HG02870 (cell line): ENCODE measurements around the gene CDKL1.
"Not testable (repeated sequence)": the region's sequence is repeated elsewhere in the genome, so short reads cannot be mapped to it uniquely, and the experiment has no call there.

Experiments used
- ATAC-seq: cut with Tn5 transposase; IDR thresholded peaks from one replicate; pipeline ENCODE4 v1.9.1; 2021; ENCODE audit warnings: mild to moderate bottlenecking, moderate library complexity; ENCODE audit not compliant: unreplicated experiment

Gene CDKL1

GRCh38 chr14:50335989-50336824, 60.5 kb downstream of the CDKL1 start:
- ATAC-seq = no peak

GRCh38 chr14:50335389-50335788, 61.3 kb downstream of the CDKL1 start:
- ATAC-seq = no peak

GRCh38 chr14:50334211-50334610, 62.5 kb downstream of the CDKL1 start:
- no peak for ATAC-seq

GRCh38 chr14:50333014-50333509, 63.6 kb downstream of the CDKL1 start:
- ATAC-seq = no peak

- no peak for ATAC-seq
Measured at GRCh38 chr14:50331596-50331995, 65.1 kb downstream of the CDKL1 start.

- ATAC-seq = peak; percentile 82
Measured at GRCh38 chr14:50321009-50321660, 75.5 kb downstream of the CDKL1 start.

- no peak for ATAC-seq
Measured at GRCh38 chr14:50320283-50320682, 76.4 kb downstream of the CDKL1 start.

GRCh38 chr14:50319721-50320120, 77.0 kb downstream of the CDKL1 start:
- ATAC-seq = no peak

GRCh38 chr14:50319293-50319692, 77.4 kb downstream of the CDKL1 start:
- no peak for ATAC-seq

- ATAC-seq = no peak
Measured at GRCh38 chr14:50318031-50318626, 78.6 kb downstream of the CDKL1 start.

GRCh38 chr14:50314098-50314497, 82.6 kb downstream of the CDKL1 start:
- ATAC-seq = not testable (repeated sequence)

GRCh38 chr14:50312734-50313054, 84.0 kb downstream of the CDKL1 start:
- ATAC-seq = peak; percentile 21

- ATAC-seq = peak; percentile 91
Measured at GRCh38 chr14:50311972-50312733, 84.5 kb downstream of the CDKL1 start, which contains the start of the genes DMAC2L and L2HGDH. TSS of gene DMAC2L (plus strand) at chr14:50312324. CDS start at chr14:50321488, 9,164 bp downstream. TSS of gene L2HGDH (minus strand) at chr14:50312229. CDS start at chr14:50312150, 79 bp downstream.

GRCh38 chr14:50311337-50311971, 85.2 kb downstream of the CDKL1 start:
- no peak for ATAC-seq

- ATAC-seq = no peak
Measured at GRCh38 chr14:50310445-50310844, 86.2 kb downstream of the CDKL1 start.

GRCh38 chr14:50308363-50308915, 88.2 kb downstream of the CDKL1 start:
- ATAC-seq = no peak

- ATAC-seq = no peak
Measured at GRCh38 chr14:50303744-50304471, 92.8 kb downstream of the CDKL1 start.

GRCh38 chr14:50301914-50302313, 94.8 kb downstream of the CDKL1 start:
- no peak for ATAC-seq

GRCh38 chr14:50299585-50299984, 97.1 kb downstream of the CDKL1 start:
- no peak for ATAC-seq
